Activated naive CD8-positive, alpha-beta T cell treated with anti-CD3 and anti-CD28 coated beads, Interleukin-2, amount 50 U/mL, for 24 hours (primary cell): ENCODE results near the gene AVPR1B.

Experiments used
- ATAC-seq: fragments of 150-1000 bp; cut with Tn5 transposase; one replicate; pipeline ENCODE4 v1.10.0; 2021
- DNase-seq: peaks from one replicate; pipeline ENCODE4 v3.0.0; 2021
- H3K27ac Mint-ChIP-seq: one replicate; pipeline ENCODE4 v1.8.0; 2021; ENCODE audit warnings: mild to moderate bottlenecking, mixed read lengths
- H3K27me3 Mint-ChIP-seq: one replicate; pipeline ENCODE4 v1.8.0; 2021; ENCODE audit warnings: mixed read lengths
- H3K36me3 Mint-ChIP-seq: one replicate; pipeline ENCODE4 v1.8.0; 2021; ENCODE audit warnings: low read depth, mixed read lengths
- H3K4me1 Mint-ChIP-seq: one replicate; pipeline ENCODE4 v1.8.0; 2021; ENCODE audit warnings: mixed read lengths
- H3K4me3 Mint-ChIP-seq: one replicate; pipeline ENCODE4 v1.8.0; 2021; ENCODE audit warnings: mild to moderate bottlenecking, moderate library complexity, mixed read lengths
- H3K9me3 Mint-ChIP-seq: one replicate; pipeline ENCODE4 v1.8.0; 2021; ENCODE audit warnings: mixed read lengths

The AVPR1B gene

DNA sequence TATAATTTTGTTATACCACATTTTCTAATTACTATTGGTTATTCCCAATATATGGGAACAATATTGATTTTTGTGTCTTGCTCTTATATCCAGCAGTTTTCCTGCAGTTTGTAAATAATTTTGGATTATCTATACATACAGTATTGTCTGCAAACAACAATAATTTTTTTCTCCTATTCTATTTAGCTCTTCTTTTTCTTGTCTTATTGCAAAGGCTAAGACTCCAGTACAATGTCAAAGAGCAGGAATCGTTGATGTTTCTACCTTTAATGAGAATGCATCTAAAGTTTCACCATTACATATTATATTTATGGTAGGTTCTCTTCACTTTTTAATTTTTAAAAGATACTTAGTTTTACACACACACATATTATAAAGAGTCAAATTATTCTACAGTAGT lies 4.1 kb upstream of the AVPR1B start:
- peaks cover 8% of the 10 kb centered on the region for H3K4me1 Mint-ChIP-seq
- peaks cover 11% of the 10 kb centered on the region for H3K9me3 Mint-ChIP-seq
- peaks cover 3% of the 10 kb centered on the region for H3K36me3 Mint-ChIP-seq
- no peak for DNase-seq
- no peak overlapping the region for H3K27ac Mint-ChIP-seq
- peaks cover 52% of the 10 kb centered on the region for H3K27me3 Mint-ChIP-seq
- no peak overlapping the region for H3K4me3 Mint-ChIP-seq
- ATAC-seq, result no peak

DNA sequence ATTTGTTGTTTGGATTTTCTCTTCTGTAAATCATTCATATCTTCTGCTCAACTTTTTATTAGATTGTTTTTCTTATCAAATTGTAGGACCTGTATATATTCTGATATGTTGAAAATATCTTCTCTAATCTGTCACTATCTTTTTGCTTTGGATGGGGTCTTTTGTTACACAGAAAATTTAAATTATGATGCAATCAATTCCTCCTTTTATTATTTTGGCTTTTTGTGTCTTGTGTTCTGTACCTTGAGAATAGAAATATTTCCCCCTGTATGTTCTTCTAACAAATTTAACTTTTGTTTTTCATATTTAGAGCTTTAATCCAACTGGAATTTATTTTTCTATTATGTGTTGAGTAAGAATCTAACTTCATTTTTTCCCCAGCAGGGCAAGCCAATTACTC lies 3.2 kb upstream of the AVPR1B start:
- no peak overlapping the region for H3K4me3 Mint-ChIP-seq
- peaks cover 50% of the 10 kb centered on the region for H3K27me3 Mint-ChIP-seq
- H3K4me1 Mint-ChIP-seq, result peaks cover 8% of the 10 kb centered on the region
- ATAC-seq, result no peak
- H3K27ac Mint-ChIP-seq, result no peak overlapping the region
- peaks cover 3% of the 10 kb centered on the region for H3K36me3 Mint-ChIP-seq
- DNase-seq, result no peak
- H3K9me3 Mint-ChIP-seq, result peaks cover 11% of the 10 kb centered on the region

DNA sequence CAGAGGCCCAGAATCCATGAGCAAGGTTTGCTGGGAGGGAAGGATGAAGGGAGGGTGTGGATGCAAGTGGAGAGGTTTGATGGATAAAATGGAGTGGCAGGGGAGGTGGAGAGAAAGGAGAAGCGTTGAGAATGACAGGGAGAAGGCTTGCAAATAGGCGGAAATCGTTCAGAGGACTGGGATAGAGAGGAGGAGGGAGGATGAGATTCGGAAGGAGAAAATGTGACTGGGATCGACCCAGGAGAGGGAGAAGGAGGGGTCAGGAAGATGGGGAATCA lies 376 bp downstream of the AVPR1B start:
- Mint-ChIP-seq H3K4me1 (peaks cover 8% of the 10 kb centered on the region), H3K36me3 (peaks cover 3% of the 10 kb centered on the region), H3K27ac (no peak overlapping the region), H3K4me3 (peak overlapping the region; percentile 48), H3K27me3 (peaks cover 40% of the 10 kb centered on the region), H3K9me3 (peaks cover 11% of the 10 kb centered on the region)
- DNase-seq (no peak), ATAC-seq (no peak)

DNA sequence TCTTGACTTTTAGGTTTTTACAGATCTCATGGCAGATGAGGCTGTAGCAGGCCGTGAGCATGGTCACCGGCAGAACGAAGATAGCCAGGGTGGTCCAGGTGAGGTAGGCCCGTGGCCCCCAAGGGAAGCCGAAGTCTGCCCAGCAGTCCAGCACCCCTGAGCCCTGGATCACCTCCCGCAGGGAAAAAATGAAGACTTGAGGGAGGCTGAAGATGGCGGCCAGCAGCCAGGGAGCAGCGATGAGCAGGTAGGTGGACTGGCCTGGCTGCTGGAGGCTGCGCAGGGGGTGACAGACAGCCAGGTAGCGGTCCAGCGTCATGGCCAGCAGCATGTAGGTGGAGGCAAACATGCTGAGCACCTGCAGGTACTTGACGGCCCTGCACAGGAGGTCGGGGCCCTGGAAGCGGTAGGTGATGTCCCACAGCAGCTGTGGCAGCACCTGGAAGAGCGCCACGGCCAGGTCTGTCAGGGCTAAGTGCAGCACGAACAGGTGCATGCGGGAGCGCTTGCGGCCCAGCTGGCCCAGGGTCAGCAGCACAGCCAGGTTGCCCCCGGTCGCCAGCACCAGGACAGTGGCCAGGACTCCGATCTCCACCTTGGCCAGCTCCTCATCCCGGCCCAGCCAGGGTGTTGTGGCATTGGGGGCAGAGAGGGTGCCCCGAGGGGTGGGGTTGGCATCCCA lies 856 bp downstream of the AVPR1B start:
- peaks cover 6% of the 10 kb centered on the region for H3K9me3 Mint-ChIP-seq

DNA sequence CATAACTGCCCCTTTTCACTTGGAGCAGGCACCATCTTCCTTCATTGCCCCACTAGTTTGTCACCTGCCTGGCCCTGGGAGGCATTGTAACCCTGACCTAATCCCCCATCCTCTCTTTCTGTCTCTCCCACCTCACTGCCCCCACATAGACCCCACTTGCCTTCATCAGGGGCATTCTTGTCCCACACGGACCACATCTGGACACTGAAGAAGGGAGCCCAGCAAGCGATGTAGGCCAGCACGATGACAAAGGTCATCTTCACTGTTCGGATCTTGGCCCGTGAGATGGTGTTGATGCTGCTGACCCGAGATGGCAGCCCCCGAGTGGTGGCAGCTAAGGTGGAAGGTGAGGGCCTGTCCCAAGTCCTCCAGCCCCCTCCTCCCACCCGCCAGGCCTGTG lies 1.4 kb downstream of the AVPR1B start:
- H3K27ac Mint-ChIP-seq, result no peak overlapping the region
- peaks cover under 1% of the 10 kb centered on the region for H3K9me3 Mint-ChIP-seq
- no peaks in the 10 kb centered on the region for H3K36me3 Mint-ChIP-seq
- DNase-seq (no peak), ATAC-seq (no peak)
- peaks cover 33% of the 10 kb centered on the region for H3K27me3 Mint-ChIP-seq
- H3K4me3 Mint-ChIP-seq, result no peak overlapping the region
- peaks cover 8% of the 10 kb centered on the region for H3K4me1 Mint-ChIP-seq

More for the DNA sequence above, 856 bp downstream of the AVPR1B start:
- no peak for ATAC-seq
- Mint-ChIP-seq H3K27ac (no peak overlapping the region), H3K4me3 (peak overlapping the region; percentile 48), H3K36me3 (peaks cover 3% of the 10 kb centered on the region), H3K4me1 (peaks cover 8% of the 10 kb centered on the region), H3K27me3 (peaks cover 37% of the 10 kb centered on the region)
- DNase-seq, result no peak

DNA sequence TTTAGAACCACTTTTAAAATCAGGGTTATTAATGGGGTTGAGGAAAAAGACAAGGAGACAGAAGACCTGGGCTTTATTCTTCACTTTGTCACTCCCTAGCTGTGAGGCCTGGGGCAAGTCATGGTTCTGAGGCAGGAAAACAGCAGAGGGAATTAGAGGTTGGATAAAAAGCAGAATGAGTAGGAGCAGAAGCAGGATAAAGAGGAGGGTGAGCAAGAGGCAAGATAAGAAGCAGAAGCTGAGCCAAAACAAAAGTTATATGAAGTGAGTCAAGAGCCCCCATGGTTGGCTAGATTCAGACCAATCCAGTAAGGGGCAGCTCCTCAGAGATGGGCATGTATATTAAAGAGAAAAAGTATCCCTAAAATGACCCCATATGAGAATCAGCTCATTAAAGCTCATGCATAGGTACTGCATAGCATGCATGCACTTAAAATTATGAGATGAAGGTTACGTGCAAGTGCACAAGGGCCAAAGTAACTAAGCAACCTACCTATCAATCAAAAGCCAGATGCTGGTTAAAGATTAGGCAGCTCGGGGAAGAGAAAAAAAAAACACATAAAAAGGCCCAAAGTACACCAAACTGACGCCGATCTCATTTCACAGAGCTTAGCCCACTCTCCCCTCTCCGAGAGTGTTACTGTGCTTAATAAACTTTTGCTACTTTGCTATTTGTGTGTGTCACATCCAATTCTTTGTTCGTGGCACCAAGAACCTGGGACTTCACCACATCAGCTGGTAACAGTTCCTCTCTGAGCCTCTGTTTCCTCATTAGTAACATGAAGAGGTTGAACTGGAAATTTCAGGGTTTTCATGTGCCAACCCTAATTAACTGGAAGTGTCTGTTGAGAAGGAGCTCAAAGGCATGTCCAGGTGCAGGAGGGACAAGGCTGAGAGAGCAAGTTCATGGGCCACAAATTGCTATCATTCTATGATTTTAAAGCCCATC lies 2.2 kb downstream of the AVPR1B start:
- Mint-ChIP-seq H3K36me3 (no peaks in the 10 kb centered on the region), H3K4me3 (no peak overlapping the region), H3K27me3 (peaks cover 27% of the 10 kb centered on the region), H3K4me1 (peaks cover 8% of the 10 kb centered on the region), H3K9me3 (no peaks in the 10 kb centered on the region), H3K27ac (no peak overlapping the region)
- DNase-seq, result no peak
- no peak for ATAC-seq

DNA sequence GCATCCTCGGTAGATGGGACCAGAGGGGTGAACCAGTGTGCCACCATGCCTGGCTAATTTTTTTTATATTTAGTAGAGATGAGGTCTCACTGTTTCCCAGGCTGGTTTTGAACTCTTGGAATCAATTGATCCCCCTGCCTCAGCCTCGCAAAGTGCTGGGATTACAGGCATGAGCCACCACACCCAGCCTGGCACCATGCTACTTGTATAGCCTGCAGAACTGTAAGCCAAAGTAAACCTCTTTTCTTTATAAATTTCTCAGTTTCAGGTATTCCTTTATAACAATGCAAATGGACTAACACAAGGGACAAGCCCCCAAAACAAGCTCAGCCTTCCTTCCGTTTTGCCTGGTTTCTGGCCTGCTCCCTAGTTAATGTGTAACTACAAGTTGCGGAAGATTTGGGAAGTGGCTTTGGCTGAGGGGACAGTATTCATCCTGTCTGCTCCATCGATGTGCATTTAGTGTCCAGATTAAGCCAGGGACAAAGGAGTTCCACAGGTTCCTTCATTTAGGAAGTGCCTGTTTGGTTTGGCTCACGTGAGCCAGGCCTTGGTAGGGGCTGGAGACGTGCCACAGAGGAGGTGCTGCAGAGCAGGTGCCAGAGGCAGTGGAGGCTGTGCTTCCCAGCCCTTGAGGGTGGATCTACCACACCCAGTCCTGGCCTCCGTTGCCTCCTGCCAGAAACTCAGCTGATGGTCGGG lies 4.4 kb downstream of the AVPR1B start:
- H3K9me3 Mint-ChIP-seq, result no peaks in the 10 kb centered on the region
- peaks cover 14% of the 10 kb centered on the region for H3K27me3 Mint-ChIP-seq
- no peak overlapping the region for H3K4me3 Mint-ChIP-seq
- DNase-seq (no peak), ATAC-seq (no peak)
- H3K36me3 Mint-ChIP-seq, result no peaks in the 10 kb centered on the region
- H3K27ac Mint-ChIP-seq, result no peak overlapping the region
- H3K4me1 Mint-ChIP-seq, result peaks cover 6% of the 10 kb centered on the region

DNA sequence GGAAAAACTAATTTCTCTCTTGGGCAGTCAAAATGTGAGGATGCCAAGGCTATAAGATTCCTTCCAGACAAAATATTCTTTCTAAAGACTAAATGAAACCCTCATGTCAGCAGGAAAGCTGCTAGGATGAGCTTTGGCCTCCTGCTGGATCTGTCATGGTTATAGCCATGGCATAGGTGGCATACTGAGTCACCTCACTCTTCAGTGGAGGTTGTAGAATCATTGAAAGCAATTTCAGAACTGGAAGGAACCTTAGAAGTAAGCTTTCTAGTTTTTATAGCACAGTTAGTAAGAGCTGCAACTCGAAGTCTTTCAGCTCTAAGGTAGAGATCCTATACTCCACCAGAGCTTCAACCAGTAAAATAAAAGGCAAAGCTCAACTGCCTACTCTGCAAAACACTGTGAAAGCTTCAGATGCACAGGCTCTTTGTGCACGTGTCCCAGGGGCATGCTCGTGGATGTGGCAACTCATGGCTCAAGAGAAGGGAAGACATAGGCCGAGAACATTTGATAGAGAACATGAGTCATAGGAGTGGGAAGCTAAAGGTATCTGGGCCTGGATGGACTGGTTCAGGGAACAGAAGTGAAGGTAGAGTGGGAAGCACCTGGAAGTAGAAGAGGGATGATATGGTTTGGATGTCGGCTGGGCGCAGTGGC lies 5.8 kb downstream of the AVPR1B start:
- H3K9me3 Mint-ChIP-seq, result no peaks in the 10 kb centered on the region
- H3K4me1 Mint-ChIP-seq, result no peaks in the 10 kb centered on the region
- no peak for DNase-seq
- H3K27ac Mint-ChIP-seq, result no peak overlapping the region
- no peak overlapping the region for H3K4me3 Mint-ChIP-seq
- no peaks in the 10 kb centered on the region for H3K36me3 Mint-ChIP-seq
- peaks cover 6% of the 10 kb centered on the region for H3K27me3 Mint-ChIP-seq
- ATAC-seq, result no peak

DNA sequence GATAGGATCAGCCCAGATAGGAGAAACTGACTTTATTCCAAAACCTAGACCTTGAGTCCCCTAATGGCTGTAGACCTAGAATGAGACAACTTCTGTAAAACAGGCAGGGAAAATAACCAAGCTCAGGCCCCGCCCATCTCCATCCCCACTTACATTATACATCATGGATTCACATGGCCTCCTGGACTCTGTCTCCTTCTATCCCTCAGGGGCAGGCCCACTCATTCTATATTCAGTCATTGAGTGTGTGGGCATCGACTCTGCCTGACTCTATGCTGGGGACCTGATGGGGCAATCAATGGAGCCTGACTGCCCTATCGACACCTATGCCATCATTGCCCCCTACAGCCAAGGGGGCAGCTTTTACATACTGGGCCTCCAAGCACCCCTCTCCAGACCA lies 6.4 kb downstream of the AVPR1B start:
- Mint-ChIP-seq H3K27ac (no peak overlapping the region), H3K36me3 (no peaks in the 10 kb centered on the region), H3K27me3 (peaks cover 2% of the 10 kb centered on the region), H3K9me3 (no peaks in the 10 kb centered on the region), H3K4me1 (no peaks in the 10 kb centered on the region), H3K4me3 (no peak overlapping the region)
- ATAC-seq (no peak), DNase-seq (no peak)

DNA sequence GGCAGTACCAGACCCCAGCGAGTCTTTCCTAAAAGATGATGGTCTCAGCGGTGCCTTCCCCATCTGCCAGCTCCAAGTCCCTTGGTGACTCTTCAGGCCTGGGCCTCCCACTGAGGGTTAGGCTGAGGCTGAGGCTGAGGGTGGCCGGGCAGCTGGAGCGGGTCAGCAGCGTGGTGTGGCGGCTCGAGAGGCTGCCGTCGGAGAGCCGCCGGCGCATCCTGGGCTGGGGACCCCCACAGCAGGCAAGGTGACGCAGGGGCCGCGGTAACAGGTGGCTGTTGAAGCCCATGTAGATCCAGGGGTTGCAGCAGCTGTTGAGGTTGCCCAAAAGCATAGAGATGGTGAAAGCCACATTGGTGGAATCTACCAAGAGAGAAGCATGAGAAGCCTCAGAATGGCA lies 7.0 kb downstream of the AVPR1B start:
- Mint-ChIP-seq H3K9me3 (no peaks in the 10 kb centered on the region), H3K27me3 (no peaks in the 10 kb centered on the region), H3K4me1 (no peaks in the 10 kb centered on the region), H3K4me3 (no peak overlapping the region), H3K36me3 (no peaks in the 10 kb centered on the region), H3K27ac (no peak overlapping the region)
- ATAC-seq (no peak), DNase-seq (no peak)

DNA sequence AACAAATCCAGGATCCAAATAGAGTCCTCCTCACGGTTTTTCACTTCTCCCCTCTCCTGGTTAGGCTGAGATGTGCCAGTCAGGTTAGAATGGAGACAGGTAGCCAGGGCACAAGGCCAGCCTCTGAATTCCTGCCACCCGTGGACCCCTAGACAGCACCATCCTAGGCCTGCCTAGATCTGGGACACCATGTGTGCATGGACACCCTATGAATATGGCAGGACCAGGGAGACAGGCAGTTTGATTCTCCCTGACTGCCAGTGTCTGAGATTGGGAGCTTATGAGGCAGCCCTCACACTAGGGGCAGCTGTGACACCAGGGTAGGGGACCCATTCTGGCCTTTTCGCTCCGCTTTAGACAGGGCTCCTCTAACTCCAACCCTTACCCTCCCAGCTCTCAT lies 7.5 kb downstream of the AVPR1B start:
- no peaks in the 10 kb centered on the region for H3K9me3 Mint-ChIP-seq
- ATAC-seq, result no peak
- no peak for DNase-seq
- H3K27ac Mint-ChIP-seq, result no peak overlapping the region
- no peaks in the 10 kb centered on the region for H3K4me1 Mint-ChIP-seq
- no peak overlapping the region for H3K4me3 Mint-ChIP-seq
- H3K27me3 Mint-ChIP-seq, result no peaks in the 10 kb centered on the region
- H3K36me3 Mint-ChIP-seq, result no peaks in the 10 kb centered on the region

DNA sequence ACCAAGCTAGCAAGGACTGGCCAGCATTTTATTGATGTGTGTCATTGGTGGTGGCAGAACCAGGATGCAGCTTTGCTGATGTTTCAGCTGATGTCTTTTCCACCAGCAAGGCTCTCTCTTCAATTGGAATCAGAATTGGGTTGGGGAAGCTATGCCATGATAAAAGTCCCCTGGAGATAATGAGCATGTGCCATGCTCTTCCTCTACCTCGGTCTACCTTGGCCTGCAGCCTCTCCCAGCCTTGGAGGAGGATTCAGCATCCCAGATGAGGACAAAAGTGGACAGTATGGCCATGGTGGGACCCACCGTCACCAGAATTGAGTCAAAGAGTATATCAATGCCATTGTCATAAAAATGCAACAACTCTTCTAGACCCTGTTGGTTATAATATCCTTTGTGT lies 8.6 kb downstream of the AVPR1B start:
- Mint-ChIP-seq H3K27ac (no peak overlapping the region), H3K27me3 (no peaks in the 10 kb centered on the region), H3K4me1 (no peaks in the 10 kb centered on the region), H3K9me3 (no peaks in the 10 kb centered on the region), H3K36me3 (no peaks in the 10 kb centered on the region), H3K4me3 (no peak overlapping the region)
- DNase-seq (no peak), ATAC-seq (no peak)

DNA sequence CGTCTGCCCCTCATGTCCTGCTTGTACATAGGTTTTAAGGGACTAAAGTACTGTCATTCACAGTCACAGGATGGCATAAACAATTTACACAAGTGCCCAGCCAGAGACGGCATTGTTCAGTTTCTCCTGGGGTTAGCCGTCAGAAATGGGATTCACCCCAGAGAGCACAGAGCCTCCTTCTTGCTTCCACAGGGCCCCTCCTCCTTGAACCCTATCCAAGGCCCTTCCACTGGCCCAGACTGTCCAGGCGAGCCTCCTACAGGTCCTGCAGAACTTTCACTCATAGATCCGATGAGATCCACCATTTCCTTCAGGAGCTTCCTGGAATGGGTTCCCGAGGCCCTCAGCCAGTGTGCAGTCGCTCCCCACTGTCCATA lies 10.0 kb downstream of the AVPR1B start:
- DNase-seq, result no peak
- no peaks in the 10 kb centered on the region for H3K27me3 Mint-ChIP-seq
- H3K36me3 Mint-ChIP-seq, result no peaks in the 10 kb centered on the region
- H3K9me3 Mint-ChIP-seq, result no peaks in the 10 kb centered on the region
- no peak for ATAC-seq
- H3K4me1 Mint-ChIP-seq, result peaks cover 2% of the 10 kb centered on the region
- no peak overlapping the region for H3K27ac Mint-ChIP-seq
- no peak overlapping the region for H3K4me3 Mint-ChIP-seq

DNA sequence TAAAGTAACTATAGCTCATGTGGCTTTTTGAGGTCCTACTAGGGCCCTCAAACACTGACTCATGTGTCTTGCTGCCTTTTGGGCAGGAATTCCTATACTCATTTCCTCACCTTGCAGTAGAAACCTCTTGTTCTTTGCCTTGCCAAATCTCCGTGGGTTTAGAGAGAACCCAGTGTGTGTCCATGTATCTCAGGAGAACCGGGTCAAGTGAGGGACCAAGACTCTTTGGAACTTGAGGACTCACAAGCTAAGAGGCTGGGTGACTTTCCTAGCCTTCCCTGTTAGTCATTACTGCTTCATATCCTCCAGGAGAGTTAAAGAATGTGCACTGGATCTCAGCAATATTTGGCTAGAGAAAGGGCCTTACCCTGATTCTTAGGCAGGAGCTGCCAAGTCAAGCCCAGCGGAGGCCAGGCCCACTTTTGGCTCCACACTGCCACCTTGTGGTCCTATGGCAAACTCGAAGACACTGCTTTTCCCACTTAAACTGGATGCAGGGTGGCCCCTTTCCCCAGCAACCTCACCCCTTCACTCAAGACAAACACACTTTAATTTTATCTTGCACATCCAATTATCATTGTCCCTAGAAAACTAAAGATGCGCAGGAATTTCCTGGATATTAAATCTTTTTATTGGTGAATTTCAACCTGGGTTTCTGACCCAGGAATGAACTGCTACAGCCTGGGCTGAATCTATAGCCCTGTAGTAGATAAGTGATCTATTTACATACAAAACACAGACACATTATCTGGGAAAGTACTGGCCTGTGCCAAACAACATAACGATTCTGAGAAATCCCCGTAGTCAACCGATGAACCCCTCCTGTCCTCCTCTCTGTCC lies 10.6 kb downstream of the AVPR1B start:
- H3K9me3 Mint-ChIP-seq, result no peaks in the 10 kb centered on the region
- H3K36me3 Mint-ChIP-seq, result no peaks in the 10 kb centered on the region
- peak; percentile 73 for ATAC-seq
- H3K4me1 Mint-ChIP-seq, result peaks cover 2% of the 10 kb centered on the region
- peak; percentile 83 for DNase-seq
- H3K4me3 Mint-ChIP-seq, result no peak overlapping the region
- no peaks in the 10 kb centered on the region for H3K27me3 Mint-ChIP-seq
- H3K27ac Mint-ChIP-seq, result no peak overlapping the region
